ENCODE measurements around the gene FGD2. TPM values are rescaled to one million over a fixed set of nuclear protein-coding genes. Genes with fewer than 3 reads are reported as not detected.

Gene FGD2
- total and polyA plus RNA-seq, 2 experiments from 2014 or later = 0.13 to 0.14 TPM

DNA sequence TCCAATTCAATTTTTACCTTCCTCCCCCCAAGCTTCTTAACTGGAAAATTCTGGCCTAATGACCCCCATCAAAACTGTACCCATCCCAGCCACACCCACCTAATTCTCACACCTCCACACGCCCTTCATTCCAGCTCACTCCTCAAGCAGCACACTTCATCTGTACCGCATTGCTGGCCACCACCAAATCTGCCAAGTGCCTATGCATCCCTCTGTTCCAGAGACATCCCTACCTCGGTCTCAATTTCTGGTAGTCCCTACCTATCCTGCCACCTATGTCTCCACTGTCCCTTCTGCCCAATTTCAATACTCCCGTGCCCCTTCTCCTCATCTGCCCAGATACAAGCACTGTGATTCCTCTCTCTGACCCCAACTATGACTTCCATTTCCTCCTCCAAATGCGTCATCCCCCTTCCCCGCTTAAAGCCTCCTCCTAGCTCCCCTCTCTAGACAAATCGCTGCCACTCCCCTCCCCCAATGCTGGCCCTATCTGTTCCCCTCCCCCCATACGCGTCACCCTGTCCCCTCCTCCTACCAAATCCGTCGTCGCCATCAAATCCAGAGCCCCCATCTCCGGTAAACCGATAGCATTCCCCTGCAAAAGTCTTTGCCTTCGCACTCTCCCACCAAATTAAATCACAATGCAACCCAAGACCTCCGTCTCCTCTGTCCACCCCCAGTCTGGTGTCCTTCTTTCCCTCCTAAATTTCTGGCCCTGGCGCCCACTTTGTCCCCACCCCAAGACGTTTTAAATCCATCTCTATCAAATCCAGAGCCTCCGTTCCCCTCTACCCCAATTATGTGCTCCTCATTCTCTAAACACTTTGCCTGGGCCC is 20.7 kb upstream of the FGD2 start:
- Histone ChIP-seq H3K4me1 (ENCODE audit: insufficient read depth) (peaks cover 55% of the 10 kb centered on the region), H3K27me3 (ENCODE audit: insufficient read depth) (no peaks in the 10 kb centered on the region), H3K27ac (ENCODE audit: low read depth) (peak overlapping the region; percentile 89), H3F3A (replicated peaks; ENCODE audit: low read depth) (peaks cover 3% of the 10 kb centered on the region; the same call in 1 of the 2 replicates), H4K20me1 (replicated peaks; ENCODE audit: insufficient read depth) (peaks cover 46% of the 10 kb centered on the region), H3K9me2 (ENCODE audit: insufficient read depth) (no peaks in the 10 kb centered on the region), H3K4me2 (peak overlapping the region; percentile 98), H3K79me2 (replicated peaks; ENCODE audit: insufficient read depth) (peaks cover 64% of the 10 kb centered on the region), H3K36me3 (ENCODE audit: insufficient read depth) (no peaks in the 10 kb centered on the region), H3K4me3 (peak overlapping the region; percentile 90), H2AFZ (no peak overlapping the region)
- DNase-seq (ENCODE audit: low spot score) (peak; percentile 94), ATAC-seq (peak; percentile 29)
- H3K27me3 Mint-ChIP-seq (ENCODE audit: insufficient read depth, low read depth, poor library complexity) = peaks cover 10% of the 10 kb centered on the region
- H3K4me3 Mint-ChIP-seq = no peak overlapping the region
- TF ChIP-seq EZH2phosphoT487 (IDR thresholded peaks at IDR 0.05; ENCODE audit: unreplicated experiment) = no peak
- no peak for TF ChIP-seq EZH2 (IDR thresholded peaks at IDR 0.05; ENCODE audit: low read depth, unreplicated experiment)
- peak; percentile 89 for TF ChIP-seq CREB1 (CRISPR knock-in tag; IDR thresholded peaks at IDR 0.05; ENCODE audit: low read depth)
- H3K4me1 Mint-ChIP-seq = peaks cover 31% of the 10 kb centered on the region
- H3K36me3 Mint-ChIP-seq (ENCODE audit: low read depth) = peaks cover 3% of the 10 kb centered on the region; the same call in 2 of the 3 replicates
- H3K27ac Mint-ChIP-seq = no peak overlapping the region
- no peaks in the 10 kb centered on the region; the same call in 1 of the 3 replicates for H3K9me3 Mint-ChIP-seq

DNA sequence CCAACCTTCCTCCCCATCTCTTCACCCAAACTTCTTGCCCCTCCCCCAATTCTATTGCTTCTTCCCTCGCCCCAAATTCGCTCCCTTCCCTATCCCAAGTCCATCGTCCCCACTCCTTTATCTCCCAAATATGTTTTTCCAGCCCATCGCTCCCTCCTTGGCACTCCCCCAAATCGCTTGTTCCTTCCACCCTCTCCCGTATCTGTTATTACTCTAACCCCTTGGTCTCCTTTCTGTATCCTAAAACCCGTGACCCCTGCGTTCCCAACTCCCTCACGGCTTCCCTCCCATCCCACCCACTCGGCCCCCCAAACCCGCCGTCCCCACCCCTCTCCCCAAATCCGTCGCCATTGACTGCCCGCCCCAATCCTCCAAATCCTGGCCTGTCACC is 20.0 kb upstream of the FGD2 start:
- Histone ChIP-seq H3K9me2 (ENCODE audit: insufficient read depth) (no peaks in the 10 kb centered on the region), H3K36me3 (ENCODE audit: insufficient read depth) (no peaks in the 10 kb centered on the region), H4K20me1 (replicated peaks; ENCODE audit: insufficient read depth) (peaks cover 41% of the 10 kb centered on the region), H3K4me3 (peak overlapping the region; percentile 90), H2AFZ (no peak overlapping the region), H3K27me3 (ENCODE audit: insufficient read depth) (no peaks in the 10 kb centered on the region), H3K4me2 (peak overlapping the region; percentile 98), H3F3A (replicated peaks; ENCODE audit: low read depth) (peaks cover 3% of the 10 kb centered on the region; the same call in 1 of the 2 replicates), H3K4me1 (ENCODE audit: insufficient read depth) (peaks cover 48% of the 10 kb centered on the region), H3K27ac (ENCODE audit: low read depth) (peak overlapping the region; percentile 89), H3K79me2 (replicated peaks; ENCODE audit: insufficient read depth) (peaks cover 58% of the 10 kb centered on the region)
- peaks cover under 1% of the 10 kb centered on the region; the same call in 2 of the 3 replicates for H3K36me3 Mint-ChIP-seq (ENCODE audit: low read depth)
- peaks cover 10% of the 10 kb centered on the region for H3K27me3 Mint-ChIP-seq (ENCODE audit: insufficient read depth, low read depth, poor library complexity)
- no peak overlapping the region for H3K27ac Mint-ChIP-seq
- H3K9me3 Mint-ChIP-seq = no peaks in the 10 kb centered on the region; the same call in 1 of the 3 replicates
- no peak overlapping the region for H3K4me3 Mint-ChIP-seq
- TF ChIP-seq JUNB (IDR thresholded peaks at IDR 0.05; ENCODE audit: unreplicated experiment) (no peak), ZNF114 (CRISPR knock-in tag; IDR thresholded peaks at IDR 0.05) (no peak), EZH2 (IDR thresholded peaks at IDR 0.05; ENCODE audit: low read depth, unreplicated experiment) (no peak), STAT1 (IDR thresholded peaks at IDR 0.05; ENCODE audit: unreplicated experiment) (no peak), NANOG (IDR thresholded peaks at IDR 0.05; ENCODE audit: borderline replicate concordance) (no peak), REST (IDR thresholded peaks at IDR 0.05; ENCODE audit: unreplicated experiment) (no peak), EZH2phosphoT487 (IDR thresholded peaks at IDR 0.05; ENCODE audit: unreplicated experiment) (no peak), CREB1 (CRISPR knock-in tag; IDR thresholded peaks at IDR 0.05; ENCODE audit: low read depth) (no peak)
- TF ChIP-seq, protein P1, sequence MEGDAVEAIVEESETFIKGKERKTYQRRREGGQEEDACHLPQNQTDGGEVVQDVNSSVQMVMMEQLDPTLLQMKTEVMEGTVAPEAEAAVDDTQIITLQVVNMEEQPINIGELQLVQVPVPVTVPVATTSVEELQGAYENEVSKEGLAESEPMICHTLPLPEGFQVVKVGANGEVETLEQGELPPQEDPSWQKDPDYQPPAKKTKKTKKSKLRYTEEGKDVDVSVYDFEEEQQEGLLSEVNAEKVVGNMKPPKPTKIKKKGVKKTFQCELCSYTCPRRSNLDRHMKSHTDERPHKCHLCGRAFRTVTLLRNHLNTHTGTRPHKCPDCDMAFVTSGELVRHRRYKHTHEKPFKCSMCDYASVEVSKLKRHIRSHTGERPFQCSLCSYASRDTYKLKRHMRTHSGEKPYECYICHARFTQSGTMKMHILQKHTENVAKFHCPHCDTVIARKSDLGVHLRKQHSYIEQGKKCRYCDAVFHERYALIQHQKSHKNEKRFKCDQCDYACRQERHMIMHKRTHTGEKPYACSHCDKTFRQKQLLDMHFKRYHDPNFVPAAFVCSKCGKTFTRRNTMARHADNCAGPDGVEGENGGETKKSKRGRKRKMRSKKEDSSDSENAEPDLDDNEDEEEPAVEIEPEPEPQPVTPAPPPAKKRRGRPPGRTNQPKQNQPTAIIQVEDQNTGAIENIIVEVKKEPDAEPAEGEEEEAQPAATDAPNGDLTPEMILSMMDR (conservative IDR thresholded peaks at IDR 0.05; ENCODE audit: low read depth in 2 of 2) = no peak
- TF ChIP-seq, protein P2, sequence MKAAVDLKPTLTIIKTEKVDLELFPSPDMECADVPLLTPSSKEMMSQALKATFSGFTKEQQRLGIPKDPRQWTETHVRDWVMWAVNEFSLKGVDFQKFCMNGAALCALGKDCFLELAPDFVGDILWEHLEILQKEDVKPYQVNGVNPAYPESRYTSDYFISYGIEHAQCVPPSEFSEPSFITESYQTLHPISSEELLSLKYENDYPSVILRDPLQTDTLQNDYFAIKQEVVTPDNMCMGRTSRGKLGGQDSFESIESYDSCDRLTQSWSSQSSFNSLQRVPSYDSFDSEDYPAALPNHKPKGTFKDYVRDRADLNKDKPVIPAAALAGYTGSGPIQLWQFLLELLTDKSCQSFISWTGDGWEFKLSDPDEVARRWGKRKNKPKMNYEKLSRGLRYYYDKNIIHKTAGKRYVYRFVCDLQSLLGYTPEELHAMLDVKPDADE (IDR thresholded peaks at IDR 0.05) = no peak
- H3K4me1 Mint-ChIP-seq = peaks cover 26% of the 10 kb centered on the region
- peak; percentile 47 for DNase-seq (ENCODE audit: low spot score)
- no peak for ATAC-seq
